Measurements from ENCODE around the gene SEZ6L. TPM values are rescaled to one million over a fixed set of nuclear protein-coding genes. Genes with fewer than 3 reads are reported as not detected.

SEZ6L gene
- total RNA-seq, 4 donors from 2014 or later: 0.26 to 2.6 TPM; not detected in 2

- H3K4me3 ChIP-seq: no peak overlapping the region
- intact Hi-C loops (cut with DNase I; ENCODE audit: low total_unique reads): no loop called here
- no peaks in the 10 kb centered on the region for H3K9me3 ChIP-seq
- TF ChIP-seq, protein P1, sequence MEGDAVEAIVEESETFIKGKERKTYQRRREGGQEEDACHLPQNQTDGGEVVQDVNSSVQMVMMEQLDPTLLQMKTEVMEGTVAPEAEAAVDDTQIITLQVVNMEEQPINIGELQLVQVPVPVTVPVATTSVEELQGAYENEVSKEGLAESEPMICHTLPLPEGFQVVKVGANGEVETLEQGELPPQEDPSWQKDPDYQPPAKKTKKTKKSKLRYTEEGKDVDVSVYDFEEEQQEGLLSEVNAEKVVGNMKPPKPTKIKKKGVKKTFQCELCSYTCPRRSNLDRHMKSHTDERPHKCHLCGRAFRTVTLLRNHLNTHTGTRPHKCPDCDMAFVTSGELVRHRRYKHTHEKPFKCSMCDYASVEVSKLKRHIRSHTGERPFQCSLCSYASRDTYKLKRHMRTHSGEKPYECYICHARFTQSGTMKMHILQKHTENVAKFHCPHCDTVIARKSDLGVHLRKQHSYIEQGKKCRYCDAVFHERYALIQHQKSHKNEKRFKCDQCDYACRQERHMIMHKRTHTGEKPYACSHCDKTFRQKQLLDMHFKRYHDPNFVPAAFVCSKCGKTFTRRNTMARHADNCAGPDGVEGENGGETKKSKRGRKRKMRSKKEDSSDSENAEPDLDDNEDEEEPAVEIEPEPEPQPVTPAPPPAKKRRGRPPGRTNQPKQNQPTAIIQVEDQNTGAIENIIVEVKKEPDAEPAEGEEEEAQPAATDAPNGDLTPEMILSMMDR (IDR thresholded peaks at IDR 0.05): no peak
- TF ChIP-seq POLR2A (IDR thresholded peaks at IDR 0.05): no peak
- H3K4me1 ChIP-seq: no peaks in the 10 kb centered on the region
- H3K27ac ChIP-seq: no peak overlapping the region
- H3K27me3 ChIP-seq: peaks cover 0 to 3% of the 10 kb centered on the region in 2 donors
- no peaks in the 10 kb centered on the region for H3K36me3 ChIP-seq
- DNase-seq: no peak
Observed at GRCh38 chr22:26333088-26333800, 164.0 kb downstream of the SEZ6L start.

DNA sequence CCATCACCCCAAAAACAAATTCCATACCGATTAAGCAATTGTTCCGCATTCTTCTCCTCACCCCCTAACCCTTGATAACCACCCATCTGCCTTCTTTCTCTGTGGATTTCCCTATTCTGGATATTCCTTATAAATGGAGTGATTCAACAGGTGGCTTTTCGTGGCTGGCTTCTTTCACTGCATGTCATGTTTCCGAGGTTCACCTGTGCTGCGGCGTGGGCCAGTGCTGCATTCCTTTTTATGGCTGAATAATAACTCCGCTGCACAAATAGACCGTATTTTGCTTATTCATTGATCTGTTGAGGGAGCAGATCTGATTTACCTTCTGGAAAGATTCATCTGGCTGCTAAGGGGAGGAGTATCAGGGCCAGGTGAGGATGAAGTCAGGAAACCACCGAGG is 165.0 kb downstream of the SEZ6L start:
- Histone ChIP-seq H3K36me3 (no peaks in the 10 kb centered on the region), H3K4me1 (no peaks in the 10 kb centered on the region), H3K27me3 (peaks cover 0 to 3% of the 10 kb centered on the region in 2 donors), H3K4me3 (no peak overlapping the region), H3K27ac (no peak overlapping the region), H3K9me3 (no peaks in the 10 kb centered on the region)
- intact Hi-C loops (cut with DNase I; ENCODE audit: low total_unique reads): no loop called here
- TF ChIP-seq, protein P1 (IDR thresholded peaks at IDR 0.05): no peak
- no peak for TF ChIP-seq POLR2A (IDR thresholded peaks at IDR 0.05)
- no peak for DNase-seq

DNA sequence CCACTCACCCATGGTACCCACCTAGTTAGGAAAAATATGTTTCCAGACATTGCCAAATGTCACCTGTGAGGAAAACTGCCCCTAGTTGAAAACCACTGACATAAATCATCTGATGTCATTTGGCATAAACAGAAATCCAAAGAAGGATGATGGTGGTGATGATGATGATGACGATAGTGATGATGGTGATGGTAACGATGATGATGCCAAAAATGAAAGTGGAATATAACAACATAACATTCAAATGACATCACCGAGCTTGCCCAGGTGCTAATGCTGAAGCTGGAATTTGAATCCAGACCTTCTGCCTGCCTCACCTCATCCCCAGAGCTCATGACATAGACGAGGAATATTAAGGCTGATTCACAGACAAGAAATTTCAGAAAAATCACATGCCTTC is 167.5 kb downstream of the SEZ6L start:
- Histone ChIP-seq H3K4me3 (no peak overlapping the region), H3K4me1 (no peaks in the 10 kb centered on the region), H3K27ac (no peak overlapping the region), H3K27me3 (peaks cover 0 to 3% of the 10 kb centered on the region in 2 donors), H3K36me3 (no peaks in the 10 kb centered on the region), H3K9me3 (no peaks in the 10 kb centered on the region)
- TF ChIP-seq, protein P1 (IDR thresholded peaks at IDR 0.05): no peak
- TF ChIP-seq POLR2A (IDR thresholded peaks at IDR 0.05): no peak
- intact Hi-C loops (cut with DNase I; ENCODE audit: low total_unique reads): no loop called here
- no peak for DNase-seq

GRCh38 chr22:26339755-26340154 is 170.5 kb downstream of the SEZ6L start:
- intact Hi-C loops (cut with DNase I; ENCODE audit: low total_unique reads): no loop called here
- H3K4me3 ChIP-seq: no peak overlapping the region

DNA sequence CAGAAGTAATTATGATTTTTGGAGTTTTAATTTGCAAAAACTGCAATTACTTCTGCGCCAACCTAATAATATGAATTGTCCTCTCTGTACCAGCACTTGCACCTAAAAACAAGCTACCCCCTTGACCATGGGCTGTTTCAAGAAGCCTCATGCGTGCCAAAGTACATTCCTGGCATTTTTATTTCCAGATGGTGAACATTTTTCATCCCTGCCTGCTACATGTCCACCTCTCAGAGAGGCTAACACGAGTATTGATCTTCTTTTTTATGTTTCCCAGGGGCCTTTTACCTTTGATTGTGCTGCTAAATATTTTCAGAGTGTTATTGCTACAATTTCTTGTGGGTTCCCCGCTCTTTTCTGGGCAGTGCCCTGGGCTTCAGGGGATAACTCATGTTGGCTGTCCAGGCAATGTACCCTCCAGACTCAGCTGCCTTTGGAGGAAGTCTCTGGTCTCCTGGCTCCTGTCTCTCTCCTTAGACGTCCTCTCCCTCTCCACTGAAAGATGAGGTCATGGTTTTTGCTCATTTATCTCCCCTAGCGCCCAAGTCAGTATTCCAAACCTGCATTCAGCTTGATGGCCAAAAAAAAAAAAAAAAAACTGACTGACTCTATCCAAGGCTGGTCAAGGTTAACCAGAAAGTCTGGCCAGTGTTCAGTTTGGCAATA is 173.6 kb downstream of the SEZ6L start:
- Histone ChIP-seq H3K27me3 (no peaks in the 10 kb centered on the region), H3K36me3 (no peaks in the 10 kb centered on the region), H3K4me3 (no peak overlapping the region), H3K27ac (no peak overlapping the region), H3K4me1 (no peaks in the 10 kb centered on the region), H3K9me3 (no peaks in the 10 kb centered on the region)
- intact Hi-C loops (cut with DNase I; ENCODE audit: low total_unique reads): no loop called here
- TF ChIP-seq, protein P1 (IDR thresholded peaks at IDR 0.05): no peak
- no peak for TF ChIP-seq POLR2A (IDR thresholded peaks at IDR 0.05)
- no peak for DNase-seq

More at GRCh38 chr22:26339755-26340154, 170.5 kb downstream of the SEZ6L start:
- no peaks in the 10 kb centered on the region for H3K36me3 ChIP-seq
- H3K27me3 ChIP-seq: no peaks in the 10 kb centered on the region
- TF ChIP-seq POLR2A (IDR thresholded peaks at IDR 0.05): no peak
- TF ChIP-seq, protein P1 (IDR thresholded peaks at IDR 0.05): no peak
- no peak for DNase-seq
- no peak overlapping the region for H3K27ac ChIP-seq
- no peaks in the 10 kb centered on the region for H3K9me3 ChIP-seq
- H3K4me1 ChIP-seq: no peaks in the 10 kb centered on the region
